ENCODE measurements around the gene SON.

GRCh38 chr21:33560965-33561364 is 18.1 kb downstream of the SON start:
- no peak for TF ChIP-seq POLR2A (IDR thresholded peaks at IDR 0.05; ENCODE audit: low read depth)
- no peak for TF ChIP-seq EP300 (IDR thresholded peaks at IDR 0.05)

Data from esophagus muscularis mucosa (tissue), 2 donors.